HepG2 (cell line): ENCODE data around the gene GTF2H3. TPM values are rescaled to one million over a fixed set of nuclear protein-coding genes. Genes with fewer than 3 reads are reported as not detected.
A peak's percentile ranks its signal among the peaks of the same experiment; 100 is the strongest.

Experiments used
- ARHGAP35 ChIP-seq: sonication (generic); formaldehyde crosslinking; IDR thresholded peaks from 2 replicates; pipeline ENCODE4 v1.9.0; 2022; ENCODE audit warnings: mild to moderate bottlenecking, inconsistent platforms, moderate library complexity, missing genetic modification reagents, borderline replicate concordance
- HES4 ChIP-seq: sonication (generic); formaldehyde crosslinking; IDR thresholded peaks from 2 replicates; pipeline ENCODE4 v1.9.0; 2021; ENCODE audit warnings: mild to moderate bottlenecking, missing genetic modification reagents, borderline replicate concordance
- HNRNPL ChIP-seq: fragments of 200-400 bp; formaldehyde crosslinking; IDR thresholded peaks from 2 replicates; pipeline ENCODE4 v1.6.1; 2017; ENCODE audit warnings: mild to moderate bottlenecking, low read depth, low read length
- JDP2 ChIP-seq: sonication (generic); formaldehyde crosslinking; IDR thresholded peaks from 2 replicates; pipeline ENCODE4 v1.8.1; 2022; ENCODE audit warnings: missing genetic modification reagents, borderline replicate concordance
- MAZ ChIP-seq, 2 experiments: sonication (generic) in 1 of 2; formaldehyde crosslinking in 1 of 2; IDR thresholded peaks; 2 replicates each; pipeline versions ENCODE4 v1.5.0 to v1.6.1; 2012 to 2020; ENCODE audit warnings: low read depth in 2 of 2, mild to moderate bottlenecking in 2 of 2, borderline replicate concordance in 1 of 2, improper control_type of control experiment in 1 of 2, low read length in 1 of 2, missing genetic modification reagents in 1 of 2, moderate library complexity in 1 of 2
- MEF2D ChIP-seq: sonication (generic); formaldehyde crosslinking; IDR thresholded peaks from 2 replicates; pipeline ENCODE4 v1.5.1; 2020; ENCODE audit warnings: mild to moderate bottlenecking, missing genetic modification reagents
- REL ChIP-seq: sonication (generic); formaldehyde crosslinking; conservative IDR thresholded peaks from 2 replicates; pipeline ENCODE4 v1.8.0; 2022; ENCODE audit warnings: mild to moderate bottlenecking, missing genetic modification reagents, moderate library complexity
- SOX13 ChIP-seq, 3 experiments: fragments of 450-650 bp in 1 of 3; sonication (generic) in 1 of 3; formaldehyde crosslinking in 1 of 3; IDR thresholded peaks in 2 of 3; conservative IDR thresholded peaks in 1 of 3; 2 replicates each; pipeline versions ENCODE4 v1.5.0 to v1.6.1; 2016 to 2020; ENCODE audit warnings: antibody characterized with exemption in 1 of 3, mild to moderate bottlenecking in 1 of 3, missing compliant biosample characterization in 1 of 3, missing genetic modification reagents in 1 of 3, moderate library complexity in 1 of 3
- ZBTB3 ChIP-seq: sonication (generic); formaldehyde crosslinking; IDR thresholded peaks from 2 replicates; pipeline ENCODE4 v1.4.0; 2020; ENCODE audit warnings: low read depth, mild to moderate bottlenecking, moderate library complexity, missing genetic modification reagents, borderline replicate concordance
- polyA plus RNA-seq, 8 experiments: library from polyadenylated mRNA; depleted of rRNA in 3 of 8; stranded (reverse) in 7 of 8; unstranded in 1 of 8; fragments of >200 nt; fragmentation: Illumina TruSeq in 4 of 8; extraction: Trizol in 4 of 8; gene quantifications; 2 replicates each; pipeline versions ENCODE4 v1.2.1 to v1.2.3, GENCODE V29; 2011 to 2016; ENCODE audit warnings: low read depth in 4 of 8, missing spikeins in 1 of 8, mixed read lengths in 1 of 8; ENCODE audit not compliant: insufficient read depth in 1 of 8
- total RNA-seq, 5 experiments: library from RNA; depleted of rRNA; stranded (reverse); fragments of >200 nt; fragmentation: Illumina TruSeq; extraction: Trizol; gene quantifications; 2 replicates each; pipeline ENCODE4 v1.2.3, GENCODE V29; 2016; ENCODE audit warnings: low read depth in 1 of 5
- TF ChIP-seq, protein P1 (sequence below): sonication (generic); formaldehyde crosslinking; IDR thresholded peaks from 2 replicates; pipeline ENCODE4 v1.4.0; 2020; ENCODE audit warnings: missing genetic modification reagents, borderline replicate concordance
- TF ChIP-seq, protein P2 (sequence below): sonication (generic); formaldehyde crosslinking; IDR thresholded peaks from 2 replicates; pipeline ENCODE4 v1.5.0; 2020; ENCODE audit warnings: mild to moderate bottlenecking, missing genetic modification reagents
- TF ChIP-seq, protein P3 (sequence below): sonication (generic); formaldehyde crosslinking; IDR thresholded peaks from 2 replicates; pipeline ENCODE4 v1.4.0; 2020; ENCODE audit warnings: missing genetic modification reagents, borderline replicate concordance
- TF ChIP-seq, protein P4 (sequence below): sonication (generic); formaldehyde crosslinking; conservative IDR thresholded peaks from 2 replicates; pipeline ENCODE4 v1.4.0; 2020; ENCODE audit warnings: missing genetic modification reagents

GTF2H3 gene
- total and polyA plus RNA-seq, 2 of the 13 experiments (the other 11 are each of a cell fraction or from before 2014, with no cell fraction given) = 35.8 to 58.8 TPM

DNA sequence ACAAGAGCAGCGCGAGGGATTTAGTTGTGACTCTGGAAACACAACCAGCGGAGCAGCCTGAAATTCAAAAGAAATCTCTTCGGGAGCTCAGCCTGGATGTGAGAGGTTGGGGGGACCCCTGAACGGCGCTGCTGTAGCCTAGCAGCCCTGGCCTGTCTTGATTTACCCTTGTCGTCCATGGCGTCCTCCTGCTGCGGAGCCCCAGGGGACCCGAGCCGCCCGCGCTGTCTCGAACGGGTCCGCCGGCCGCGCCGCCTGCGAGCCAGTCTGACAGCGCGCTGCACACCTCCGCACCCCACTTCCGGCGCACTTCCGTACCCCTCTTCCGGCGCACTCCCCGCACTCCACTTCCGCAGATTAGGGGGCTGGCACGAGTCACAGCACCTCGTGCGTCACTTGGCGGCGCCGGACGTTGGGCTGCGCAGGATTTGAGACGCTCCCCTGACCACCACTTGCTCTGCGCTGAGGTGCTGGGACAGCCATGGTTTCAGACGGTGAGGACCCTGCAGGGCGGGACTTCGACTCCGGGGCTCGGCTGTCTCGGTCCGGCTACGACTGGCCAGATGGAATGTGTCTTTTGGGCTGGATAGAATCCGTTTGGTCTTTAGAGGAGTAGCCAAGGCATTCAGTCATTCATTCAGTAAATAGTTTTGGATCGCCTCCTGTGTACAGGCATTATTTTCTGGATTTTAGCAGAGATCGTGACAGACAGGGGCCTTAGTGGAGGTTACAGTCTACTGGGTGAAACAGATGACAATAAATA is at the start of gene GTF2H3, which contains the start of gene EIF2B1 (continued):
- TF ChIP-seq, protein P1, sequence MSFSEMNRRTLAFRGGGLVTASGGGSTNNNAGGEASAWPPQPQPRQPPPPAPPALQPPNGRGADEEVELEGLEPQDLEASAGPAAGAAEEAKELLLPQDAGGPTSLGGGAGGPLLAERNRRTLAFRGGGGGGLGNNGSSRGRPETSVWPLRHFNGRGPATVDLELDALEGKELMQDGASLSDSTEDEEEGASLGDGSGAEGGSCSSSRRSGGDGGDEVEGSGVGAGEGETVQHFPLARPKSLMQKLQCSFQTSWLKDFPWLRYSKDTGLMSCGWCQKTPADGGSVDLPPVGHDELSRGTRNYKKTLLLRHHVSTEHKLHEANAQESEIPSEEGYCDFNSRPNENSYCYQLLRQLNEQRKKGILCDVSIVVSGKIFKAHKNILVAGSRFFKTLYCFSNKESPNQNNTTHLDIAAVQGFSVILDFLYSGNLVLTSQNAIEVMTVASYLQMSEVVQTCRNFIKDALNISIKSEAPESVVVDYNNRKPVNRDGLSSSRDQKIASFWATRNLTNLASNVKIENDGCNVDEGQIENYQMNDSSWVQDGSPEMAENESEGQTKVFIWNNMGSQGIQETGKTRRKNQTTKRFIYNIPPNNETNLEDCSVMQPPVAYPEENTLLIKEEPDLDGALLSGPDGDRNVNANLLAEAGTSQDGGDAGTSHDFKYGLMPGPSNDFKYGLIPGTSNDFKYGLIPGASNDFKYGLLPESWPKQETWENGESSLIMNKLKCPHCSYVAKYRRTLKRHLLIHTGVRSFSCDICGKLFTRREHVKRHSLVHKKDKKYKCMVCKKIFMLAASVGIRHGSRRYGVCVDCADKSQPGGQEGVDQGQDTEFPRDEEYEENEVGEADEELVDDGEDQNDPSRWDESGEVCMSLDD (CRISPR knock-in tag) = peak; percentile 90; the same call in 1 of the 2 replicates
- no peak for TF ChIP-seq JDP2
- TF ChIP-seq MAZ (IDR thresholded peaks at IDR 0.05; ENCODE audit: borderline replicate concordance, low read depth, low read length) = peak; percentile 88
- peak; percentile 92 for TF ChIP-seq MAZ (CRISPR knock-in tag; IDR thresholded peaks at IDR 0.05; ENCODE audit: low read depth)
- TF ChIP-seq HES4 (CRISPR knock-in tag) = peak; percentile 87
- TF ChIP-seq, protein P2, sequence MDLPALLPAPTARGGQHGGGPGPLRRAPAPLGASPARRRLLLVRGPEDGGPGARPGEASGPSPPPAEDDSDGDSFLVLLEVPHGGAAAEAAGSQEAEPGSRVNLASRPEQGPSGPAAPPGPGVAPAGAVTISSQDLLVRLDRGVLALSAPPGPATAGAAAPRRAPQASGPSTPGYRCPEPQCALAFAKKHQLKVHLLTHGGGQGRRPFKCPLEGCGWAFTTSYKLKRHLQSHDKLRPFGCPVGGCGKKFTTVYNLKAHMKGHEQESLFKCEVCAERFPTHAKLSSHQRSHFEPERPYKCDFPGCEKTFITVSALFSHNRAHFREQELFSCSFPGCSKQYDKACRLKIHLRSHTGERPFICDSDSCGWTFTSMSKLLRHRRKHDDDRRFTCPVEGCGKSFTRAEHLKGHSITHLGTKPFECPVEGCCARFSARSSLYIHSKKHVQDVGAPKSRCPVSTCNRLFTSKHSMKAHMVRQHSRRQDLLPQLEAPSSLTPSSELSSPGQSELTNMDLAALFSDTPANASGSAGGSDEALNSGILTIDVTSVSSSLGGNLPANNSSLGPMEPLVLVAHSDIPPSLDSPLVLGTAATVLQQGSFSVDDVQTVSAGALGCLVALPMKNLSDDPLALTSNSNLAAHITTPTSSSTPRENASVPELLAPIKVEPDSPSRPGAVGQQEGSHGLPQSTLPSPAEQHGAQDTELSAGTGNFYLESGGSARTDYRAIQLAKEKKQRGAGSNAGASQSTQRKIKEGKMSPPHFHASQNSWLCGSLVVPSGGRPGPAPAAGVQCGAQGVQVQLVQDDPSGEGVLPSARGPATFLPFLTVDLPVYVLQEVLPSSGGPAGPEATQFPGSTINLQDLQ = peak; percentile 90; the same call in 1 of the 2 replicates
- TF ChIP-seq MEF2D (CRISPR knock-in tag) = peak; percentile 75
- peak; percentile 78; the same call in 1 of the 2 replicates for TF ChIP-seq REL
- TF ChIP-seq, protein P3, sequence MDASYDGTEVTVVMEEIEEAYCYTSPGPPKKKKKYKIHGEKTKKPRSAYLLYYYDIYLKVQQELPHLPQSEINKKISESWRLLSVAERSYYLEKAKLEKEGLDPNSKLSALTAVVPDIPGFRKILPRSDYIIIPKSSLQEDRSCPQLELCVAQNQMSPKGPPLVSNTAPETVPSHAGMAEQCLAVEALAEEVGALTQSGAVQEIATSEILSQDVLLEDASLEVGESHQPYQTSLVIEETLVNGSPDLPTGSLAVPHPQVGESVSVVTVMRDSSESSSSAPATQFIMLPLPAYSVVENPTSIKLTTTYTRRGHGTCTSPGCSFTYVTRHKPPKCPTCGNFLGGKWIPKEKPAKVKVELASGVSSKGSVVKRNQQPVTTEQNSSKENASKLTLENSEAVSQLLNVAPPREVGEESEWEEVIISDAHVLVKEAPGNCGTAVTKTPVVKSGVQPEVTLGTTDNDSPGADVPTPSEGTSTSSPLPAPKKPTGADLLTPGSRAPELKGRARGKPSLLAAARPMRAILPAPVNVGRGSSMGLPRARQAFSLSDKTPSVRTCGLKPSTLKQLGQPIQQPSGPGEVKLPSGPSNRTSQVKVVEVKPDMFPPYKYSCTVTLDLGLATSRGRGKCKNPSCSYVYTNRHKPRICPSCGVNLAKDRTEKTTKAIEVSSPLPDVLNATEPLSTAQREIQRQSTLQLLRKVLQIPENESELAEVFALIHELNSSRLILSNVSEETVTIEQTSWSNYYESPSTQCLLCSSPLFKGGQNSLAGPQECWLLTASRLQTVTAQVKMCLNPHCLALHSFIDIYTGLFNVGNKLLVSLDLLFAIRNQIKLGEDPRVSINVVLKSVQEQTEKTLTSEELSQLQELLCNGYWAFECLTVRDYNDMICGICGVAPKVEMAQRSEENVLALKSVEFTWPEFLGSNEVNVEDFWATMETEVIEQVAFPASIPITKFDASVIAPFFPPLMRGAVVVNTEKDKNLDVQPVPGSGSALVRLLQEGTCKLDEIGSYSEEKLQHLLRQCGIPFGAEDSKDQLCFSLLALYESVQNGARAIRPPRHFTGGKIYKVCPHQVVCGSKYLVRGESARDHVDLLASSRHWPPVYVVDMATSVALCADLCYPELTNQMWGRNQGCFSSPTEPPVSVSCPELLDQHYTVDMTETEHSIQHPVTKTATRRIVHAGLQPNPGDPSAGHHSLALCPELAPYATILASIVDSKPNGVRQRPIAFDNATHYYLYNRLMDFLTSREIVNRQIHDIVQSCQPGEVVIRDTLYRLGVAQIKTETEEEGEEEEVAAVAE (CRISPR knock-in tag) = peak; percentile 84; the same call in 1 of the 2 replicates
- TF ChIP-seq, protein P4, sequence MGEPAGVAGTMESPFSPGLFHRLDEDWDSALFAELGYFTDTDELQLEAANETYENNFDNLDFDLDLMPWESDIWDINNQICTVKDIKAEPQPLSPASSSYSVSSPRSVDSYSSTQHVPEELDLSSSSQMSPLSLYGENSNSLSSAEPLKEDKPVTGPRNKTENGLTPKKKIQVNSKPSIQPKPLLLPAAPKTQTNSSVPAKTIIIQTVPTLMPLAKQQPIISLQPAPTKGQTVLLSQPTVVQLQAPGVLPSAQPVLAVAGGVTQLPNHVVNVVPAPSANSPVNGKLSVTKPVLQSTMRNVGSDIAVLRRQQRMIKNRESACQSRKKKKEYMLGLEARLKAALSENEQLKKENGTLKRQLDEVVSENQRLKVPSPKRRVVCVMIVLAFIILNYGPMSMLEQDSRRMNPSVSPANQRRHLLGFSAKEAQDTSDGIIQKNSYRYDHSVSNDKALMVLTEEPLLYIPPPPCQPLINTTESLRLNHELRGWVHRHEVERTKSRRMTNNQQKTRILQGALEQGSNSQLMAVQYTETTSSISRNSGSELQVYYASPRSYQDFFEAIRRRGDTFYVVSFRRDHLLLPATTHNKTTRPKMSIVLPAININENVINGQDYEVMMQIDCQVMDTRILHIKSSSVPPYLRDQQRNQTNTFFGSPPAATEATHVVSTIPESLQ = no peak; the same call in 1 of the 2 replicates
- TF ChIP-seq ARHGAP35 = 0 out of 2 replicates have a peak, but pooled peaks have one; percentile 72
- no peak for TF ChIP-seq SOX13 (IDR thresholded peaks at IDR 0.05)
- TF ChIP-seq SOX13 (CRISPR knock-in tag; conservative IDR thresholded peaks at IDR 0.05 in 1 of 2, IDR thresholded peaks at IDR 0.05 in 1 of 2) = peak in 1 of 2 experiments; percentile 27; a peak in 1 of 4 replicates
- peak; percentile 85; the same call in 1 of the 2 replicates for TF ChIP-seq ZBTB3 (CRISPR knock-in tag)
- TF ChIP-seq HNRNPL = no peak
